ENCODE results near the gene ENOX1. TPM values are rescaled to one million over a fixed set of nuclear protein-coding genes. Genes with fewer than 3 reads are reported as not detected.
A peak's percentile ranks its signal among the peaks of the same experiment; 100 is the strongest.

Gene ENOX1
- total RNA-seq, 2 donors from 2014 or later = not detected

- Mint-ChIP-seq H3K27me3 (peaks cover 28% of the 10 kb centered on the region), H3K36me3 (ENCODE audit: low read depth) (no peaks in the 10 kb centered on the region), H3K4me1 (no peaks in the 10 kb centered on the region), H3K4me3 (no peak overlapping the region), H3K27ac (no peak overlapping the region)
- H3K9me3 ChIP-seq (ENCODE audit: control insufficient read depth, low read length, poor library complexity, severe bottlenecking) = no peaks in the 10 kb centered on the region
- ATAC-seq (no peak), DNase-seq (no peak)
These were observed 29.5 kb downstream of the ENOX1 start for GRCh38 chr13:43757266-43757665.

DNA sequence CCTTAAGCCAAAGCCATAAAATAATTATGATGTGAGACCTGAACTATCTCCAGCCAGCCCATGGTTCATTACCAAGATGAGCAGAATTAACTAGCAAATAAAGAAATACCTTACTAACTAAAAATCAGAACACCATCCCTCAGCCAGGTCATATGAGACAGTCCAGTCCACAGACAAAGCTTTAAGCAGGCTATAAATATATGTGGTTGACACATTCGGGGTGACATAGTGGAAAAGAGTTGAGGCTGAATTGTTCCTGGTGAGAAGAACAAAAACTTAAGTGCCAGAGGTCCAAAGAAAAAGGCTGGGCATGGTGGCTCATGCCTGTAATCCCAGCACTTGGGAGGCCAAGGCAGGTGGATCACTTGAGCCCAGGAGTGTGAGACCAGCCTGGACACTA, 30.9 kb downstream of the ENOX1 start:
- Mint-ChIP-seq H3K27ac (no peak overlapping the region), H3K36me3 (ENCODE audit: low read depth) (no peaks in the 10 kb centered on the region), H3K27me3 (peaks cover 22% of the 10 kb centered on the region), H3K4me1 (no peaks in the 10 kb centered on the region), H3K4me3 (no peak overlapping the region)
- H3K9me3 ChIP-seq (ENCODE audit: control insufficient read depth, low read length, poor library complexity, severe bottlenecking) = no peaks in the 10 kb centered on the region
- no peak for ATAC-seq
- no peak for DNase-seq

DNA sequence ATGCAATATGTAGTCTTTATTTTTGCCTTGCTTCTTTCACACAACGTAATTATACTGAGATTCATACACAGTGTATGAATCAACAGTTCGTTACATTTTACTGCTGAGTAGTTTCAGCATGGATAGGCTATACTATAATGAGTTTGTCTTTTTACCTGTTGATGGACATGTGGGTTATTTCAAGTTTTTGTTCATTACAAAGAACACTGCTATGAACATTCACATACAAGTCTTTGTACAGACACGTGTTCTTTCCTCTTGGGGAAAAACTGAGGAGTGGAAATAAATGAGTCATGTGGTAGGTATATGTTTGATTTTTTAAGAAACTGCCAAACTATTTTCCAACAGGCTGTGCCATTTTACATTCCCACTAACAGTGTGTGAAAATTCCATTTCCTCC, 35.1 kb downstream of the ENOX1 start:
- ATAC-seq = no peak
- no peak for DNase-seq
- no peak overlapping the region for H3K4me3 Mint-ChIP-seq

GRCh38 chr13:43749503-43749902, 37.3 kb downstream of the ENOX1 start:
- H3K4me1 Mint-ChIP-seq = no peaks in the 10 kb centered on the region
- DNase-seq (no peak), ATAC-seq (no peak)
- no peak overlapping the region for H3K27ac Mint-ChIP-seq
- no peaks in the 10 kb centered on the region for H3K36me3 Mint-ChIP-seq (ENCODE audit: low read depth)
- no peaks in the 10 kb centered on the region for H3K9me3 ChIP-seq (ENCODE audit: control insufficient read depth, low read length, poor library complexity, severe bottlenecking)
- no peak overlapping the region for H3K4me3 Mint-ChIP-seq
- H3K27me3 Mint-ChIP-seq = peaks cover under 1% of the 10 kb centered on the region

More for the DNA sequence above, 35.1 kb downstream of the ENOX1 start:
- no peaks in the 10 kb centered on the region for H3K4me1 Mint-ChIP-seq
- no peaks in the 10 kb centered on the region for H3K9me3 ChIP-seq (ENCODE audit: control insufficient read depth, low read length, poor library complexity, severe bottlenecking)
- no peaks in the 10 kb centered on the region for H3K36me3 Mint-ChIP-seq (ENCODE audit: low read depth)
- H3K27ac Mint-ChIP-seq = no peak overlapping the region
- peaks cover 11% of the 10 kb centered on the region for H3K27me3 Mint-ChIP-seq

GRCh38 chr13:43744261-43745031, 42.3 kb downstream of the ENOX1 start:
- ATAC-seq = no peak
- no peak overlapping the region for H3K4me3 Mint-ChIP-seq
- H3K27ac Mint-ChIP-seq = no peak overlapping the region
- H3K36me3 Mint-ChIP-seq (ENCODE audit: low read depth) = no peaks in the 10 kb centered on the region
- no peak for DNase-seq
- H3K27me3 Mint-ChIP-seq = peaks cover 6% of the 10 kb centered on the region
- H3K4me1 Mint-ChIP-seq = no peaks in the 10 kb centered on the region
- H3K9me3 ChIP-seq (ENCODE audit: control insufficient read depth, low read length, poor library complexity, severe bottlenecking) = no peaks in the 10 kb centered on the region

GRCh38 chr13:43742911-43743310, 43.9 kb downstream of the ENOX1 start:
- H3K4me1 Mint-ChIP-seq = no peaks in the 10 kb centered on the region
- H3K4me3 Mint-ChIP-seq = no peak overlapping the region
- H3K27ac Mint-ChIP-seq = no peak overlapping the region
- ATAC-seq (no peak), DNase-seq (no peak)
- H3K36me3 Mint-ChIP-seq (ENCODE audit: low read depth) = no peaks in the 10 kb centered on the region
- H3K27me3 Mint-ChIP-seq = peaks cover 6% of the 10 kb centered on the region
- no peaks in the 10 kb centered on the region for H3K9me3 ChIP-seq (ENCODE audit: control insufficient read depth, low read length, poor library complexity, severe bottlenecking)

GRCh38 chr13:43737392-43737923, 49.3 kb downstream of the ENOX1 start:
- peaks cover 17% of the 10 kb centered on the region for H3K27me3 Mint-ChIP-seq
- no peaks in the 10 kb centered on the region for H3K4me1 Mint-ChIP-seq
- ATAC-seq = no peak
- no peaks in the 10 kb centered on the region for H3K36me3 Mint-ChIP-seq (ENCODE audit: low read depth)
- H3K9me3 ChIP-seq (ENCODE audit: control insufficient read depth, low read length, poor library complexity, severe bottlenecking) = no peaks in the 10 kb centered on the region
- no peak overlapping the region for H3K4me3 Mint-ChIP-seq
- no peak for DNase-seq
- no peak overlapping the region for H3K27ac Mint-ChIP-seq

GRCh38 chr13:43732726-43733125, 54.0 kb downstream of the ENOX1 start:
- Mint-ChIP-seq H3K36me3 (ENCODE audit: low read depth) (no peaks in the 10 kb centered on the region), H3K4me1 (no peaks in the 10 kb centered on the region), H3K4me3 (no peak overlapping the region), H3K27me3 (peaks cover 45% of the 10 kb centered on the region), H3K27ac (no peak overlapping the region)
- DNase-seq (no peak), ATAC-seq (no peak)
- H3K9me3 ChIP-seq (ENCODE audit: control insufficient read depth, low read length, poor library complexity, severe bottlenecking) = no peaks in the 10 kb centered on the region

GRCh38 chr13:43731296-43731695, 55.5 kb downstream of the ENOX1 start:
- ATAC-seq = no peak
- H3K9me3 ChIP-seq (ENCODE audit: control insufficient read depth, low read length, poor library complexity, severe bottlenecking) = no peaks in the 10 kb centered on the region
- Mint-ChIP-seq H3K4me1 (no peaks in the 10 kb centered on the region), H3K27ac (no peak overlapping the region), H3K4me3 (no peak overlapping the region), H3K36me3 (ENCODE audit: low read depth) (no peaks in the 10 kb centered on the region), H3K27me3 (peaks cover 45% of the 10 kb centered on the region)
- no peak for DNase-seq

DNA sequence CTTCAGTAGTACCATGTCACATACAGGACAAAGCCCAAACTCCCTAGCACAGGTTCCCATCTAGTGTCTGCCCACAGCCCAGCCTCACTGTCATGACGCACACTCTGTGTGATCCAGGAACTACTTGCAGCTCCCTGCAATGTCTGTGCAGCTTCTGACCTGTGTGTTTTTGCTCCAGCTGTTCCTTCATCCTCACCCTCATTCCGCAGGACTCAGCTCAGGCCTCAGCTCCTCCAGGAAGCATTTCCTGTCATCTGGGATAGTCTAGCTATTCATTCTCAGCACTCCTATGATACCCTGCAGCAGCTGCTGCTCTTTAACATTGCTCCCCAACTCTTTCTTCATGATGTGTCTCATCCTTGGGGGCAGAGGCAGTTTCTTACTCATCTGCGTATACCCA, 56.1 kb downstream of the ENOX1 start:
- no peaks in the 10 kb centered on the region for H3K36me3 Mint-ChIP-seq (ENCODE audit: low read depth)

DNA sequence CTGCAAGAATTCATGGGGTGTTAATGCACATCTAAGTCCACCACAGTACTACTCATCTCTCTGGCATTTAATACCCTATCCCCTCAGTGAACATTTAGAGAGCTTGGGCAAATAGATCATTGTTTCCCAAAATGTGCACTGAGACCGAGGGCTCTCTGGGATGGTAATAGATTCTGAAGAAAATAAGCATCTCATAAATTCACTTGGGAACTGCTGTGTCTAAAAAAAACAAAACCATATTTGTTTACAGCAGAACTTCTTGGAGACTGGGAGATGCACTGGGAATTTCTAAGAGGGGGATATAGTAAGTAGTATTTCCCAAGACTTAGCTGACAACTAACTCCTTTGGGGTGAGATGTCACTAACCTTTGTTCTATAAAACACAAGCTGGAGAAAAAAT, 58.4 kb downstream of the ENOX1 start:
- H3K9me3 ChIP-seq (ENCODE audit: control insufficient read depth, low read length, poor library complexity, severe bottlenecking) = no peaks in the 10 kb centered on the region
- no peak for DNase-seq
- no peak overlapping the region for H3K27ac Mint-ChIP-seq
- ATAC-seq = no peak
- H3K4me1 Mint-ChIP-seq = no peaks in the 10 kb centered on the region
- no peak overlapping the region for H3K4me3 Mint-ChIP-seq
- H3K36me3 Mint-ChIP-seq (ENCODE audit: low read depth) = no peaks in the 10 kb centered on the region
- H3K27me3 Mint-ChIP-seq = peaks cover 45% of the 10 kb centered on the region

More for the DNA sequence above, 56.1 kb downstream of the ENOX1 start:
- H3K4me1 Mint-ChIP-seq = no peaks in the 10 kb centered on the region
- peaks cover 45% of the 10 kb centered on the region for H3K27me3 Mint-ChIP-seq
- H3K4me3 Mint-ChIP-seq = no peak overlapping the region
- peak overlapping the region; percentile 62 for H3K27ac Mint-ChIP-seq
- ATAC-seq = no peak
- H3K9me3 ChIP-seq (ENCODE audit: control insufficient read depth, low read length, poor library complexity, severe bottlenecking) = no peaks in the 10 kb centered on the region
- DNase-seq = no peak

DNA sequence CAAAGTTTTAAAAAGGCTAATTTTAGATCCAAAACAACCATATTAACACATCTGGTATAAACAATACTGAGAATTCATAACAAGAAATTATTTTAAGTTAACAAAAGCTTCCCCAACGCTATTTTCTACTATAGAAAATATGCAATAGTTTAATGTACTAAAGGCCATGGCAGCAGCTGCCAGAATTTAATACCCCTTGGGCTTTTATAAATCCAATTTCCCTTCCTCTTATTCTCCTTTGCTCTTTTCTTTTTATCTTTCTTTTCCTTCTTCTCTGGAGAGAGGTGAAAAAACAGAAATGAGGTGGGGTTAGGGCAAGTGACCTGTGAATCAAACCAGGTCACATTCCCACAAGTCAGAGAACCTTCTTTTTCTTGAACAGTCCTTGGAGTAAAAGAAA, 58.9 kb downstream of the ENOX1 start:
- Mint-ChIP-seq H3K27ac (no peak overlapping the region), H3K4me1 (no peaks in the 10 kb centered on the region), H3K27me3 (peaks cover 44% of the 10 kb centered on the region), H3K36me3 (ENCODE audit: low read depth) (no peaks in the 10 kb centered on the region), H3K4me3 (no peak overlapping the region)
- no peak for ATAC-seq
- no peak for DNase-seq
- H3K9me3 ChIP-seq (ENCODE audit: control insufficient read depth, low read length, poor library complexity, severe bottlenecking) = no peaks in the 10 kb centered on the region

DNA sequence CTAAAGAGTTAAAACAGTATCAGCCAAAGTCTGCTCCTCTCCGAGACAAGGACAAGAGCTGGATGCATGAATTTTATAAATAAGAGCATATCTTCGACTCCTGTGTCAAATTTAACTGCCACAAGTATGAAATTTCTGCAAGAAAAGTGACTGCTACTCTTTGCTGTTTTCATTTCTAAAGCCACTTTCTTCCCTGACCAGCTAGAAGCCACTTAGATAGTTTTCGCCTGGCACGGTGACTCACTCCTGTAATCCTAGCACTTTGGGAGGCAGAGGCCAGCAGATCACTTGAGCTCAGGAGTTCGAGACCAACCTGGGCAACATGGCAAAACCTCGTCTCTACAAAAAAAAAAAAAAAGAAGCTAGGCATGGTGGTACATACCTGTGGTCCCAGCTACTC, 61.3 kb downstream of the ENOX1 start:
- Mint-ChIP-seq H3K27me3 (peaks cover 35% of the 10 kb centered on the region), H3K27ac (no peak overlapping the region), H3K4me3 (no peak overlapping the region), H3K36me3 (ENCODE audit: low read depth) (no peaks in the 10 kb centered on the region), H3K4me1 (no peaks in the 10 kb centered on the region)
- ATAC-seq (no peak), DNase-seq (no peak)
- no peaks in the 10 kb centered on the region for H3K9me3 ChIP-seq (ENCODE audit: control insufficient read depth, low read length, poor library complexity, severe bottlenecking)

- Mint-ChIP-seq H3K27ac (no peak overlapping the region), H3K4me3 (no peak overlapping the region), H3K36me3 (ENCODE audit: low read depth) (no peaks in the 10 kb centered on the region), H3K27me3 (peaks cover 46% of the 10 kb centered on the region), H3K4me1 (no peaks in the 10 kb centered on the region)
- DNase-seq = no peak
- H3K9me3 ChIP-seq (ENCODE audit: control insufficient read depth, low read length, poor library complexity, severe bottlenecking) = no peaks in the 10 kb centered on the region
- ATAC-seq = no peak
These were observed 65.9 kb downstream of the ENOX1 start for GRCh38 chr13:43720780-43721397.

Measured in T-helper 17 cell (primary cell).